Prostate gland (tissue), 2 donors: ENCODE results near the gene DUSP2. TPM values are rescaled to one million over a fixed set of nuclear protein-coding genes. Genes with fewer than 3 reads are reported as not detected.
"Not testable (repeated sequence)": the region's sequence is repeated elsewhere in the genome, so short reads cannot be mapped to it uniquely, and the experiment has no call there.

Source experiments
- DNase-seq: peaks from one replicate; pipeline ENCODE4 v3.0.0-alpha.2; 2019; ENCODE audit warnings: low spot score
- H3K27ac ChIP-seq, 2 donors: fragments of 200-600 bp; sonication (generic); 2 replicates each; pipeline ENCODE4 v1.5.1; 2017 to 2019
- H3K27me3 ChIP-seq: fragments of 200-600 bp; sonication (generic); replicated peaks from 2 replicates; pipeline ENCODE4 v1.5.1; 2019; ENCODE audit not compliant: insufficient read depth
- H3K36me3 ChIP-seq, 2 donors: fragments of 200-600 bp; sonication (generic); 1 replicate in 1 of 2; 2 replicates in 1 of 2; pipeline versions ENCODE4 v1.5.1 to v1.8.1; 2017 to 2019
- H3K4me1 ChIP-seq: fragments of 200-600 bp; sonication (generic); replicated peaks from 2 replicates; pipeline ENCODE4 v1.5.1; 2019
- H3K4me3 ChIP-seq, 2 donors: fragments of 200-600 bp; sonication (generic); 2 replicates each; pipeline ENCODE4 v1.5.1; 2017 to 2019
- H3K9me3 ChIP-seq: fragments of 200-600 bp; sonication (generic); 2 replicates; pipeline ENCODE4 v1.5.1; 2017
- POLR2A ChIP-seq: fragments of 450-650 bp; IDR thresholded peaks from one replicate; pipeline ENCODE4 v1.6.1; 2016; ENCODE audit warnings: antibody characterized with exemption, mild to moderate bottlenecking
- POLR2AphosphoS5 ChIP-seq: sonication (generic); formaldehyde crosslinking; IDR thresholded peaks from one replicate; pipeline ENCODE4 v1.6.1; 2017; ENCODE audit warnings: antibody characterized with exemption
- WGBS: methylation state at CpG from one replicate; pipeline ENCODE4 v1.1.5; 2018; 5-methylcytosine and 5-hydroxymethylcytosine counted together
- intact Hi-C: fragments of 100-400 bp; cut with DNase I; formaldehyde crosslinking; loops from one replicate; pipeline ENCODE4 v1.14.2; 2022
- total RNA-seq, 2 donors: library from RNA; depleted of rRNA; stranded (reverse); fragments of >200 nt; gene quantifications; one replicate each; pipeline ENCODE4 v1.1.0, GENCODE V29; 2016
- TF ChIP-seq, protein P1 (sequence below), 4 experiments: fragments of 200-600 bp in 2 of 4; fragments of 450-650 bp in 2 of 4; sonication (generic) in 2 of 4; IDR thresholded peaks; 1 replicate in 3 of 4; 2 replicates in 1 of 4; pipeline ENCODE4 v1.5.1; 2016 to 2019; ENCODE audit warnings: antibody characterized with exemption in 4 of 4, mild to moderate bottlenecking in 2 of 4, moderate library complexity in 2 of 4

Gene DUSP2
- total RNA-seq, 2 donors from 2014 or later: 5.2 to 45.7 TPM

DNA sequence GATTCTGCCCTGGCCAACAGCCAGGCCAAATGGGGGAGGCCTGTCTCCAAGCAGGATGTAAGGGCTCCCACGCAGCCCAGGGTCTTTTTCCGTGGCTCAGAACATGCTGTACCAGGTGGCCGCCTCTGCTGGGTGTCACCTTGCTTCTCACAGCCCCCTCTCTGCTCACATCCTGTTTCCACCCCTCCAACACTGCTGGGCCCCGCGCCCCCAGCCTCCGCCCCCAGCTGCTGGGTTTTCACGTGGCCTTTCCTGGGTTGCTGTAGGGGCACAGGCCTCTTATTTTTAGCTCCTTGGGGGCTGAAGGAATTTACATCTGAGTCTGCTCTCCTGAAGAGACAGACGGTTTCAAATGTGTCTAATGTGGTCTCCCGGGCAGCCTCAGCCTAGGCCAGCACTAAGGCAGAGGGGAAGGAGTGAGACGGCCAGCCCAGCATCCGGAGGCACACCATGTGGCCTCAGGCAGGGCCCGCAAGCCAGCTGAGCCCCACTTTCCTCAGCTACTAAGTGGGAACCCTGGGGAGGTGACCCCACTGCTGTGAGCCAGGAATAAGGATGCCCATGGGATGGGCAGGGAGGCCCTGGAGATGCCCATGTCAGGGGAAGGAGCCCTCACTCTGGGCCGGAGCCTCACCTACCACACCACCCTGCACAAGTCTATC is 18.7 kb upstream of the DUSP2 start:
- TF ChIP-seq, protein P1, sequence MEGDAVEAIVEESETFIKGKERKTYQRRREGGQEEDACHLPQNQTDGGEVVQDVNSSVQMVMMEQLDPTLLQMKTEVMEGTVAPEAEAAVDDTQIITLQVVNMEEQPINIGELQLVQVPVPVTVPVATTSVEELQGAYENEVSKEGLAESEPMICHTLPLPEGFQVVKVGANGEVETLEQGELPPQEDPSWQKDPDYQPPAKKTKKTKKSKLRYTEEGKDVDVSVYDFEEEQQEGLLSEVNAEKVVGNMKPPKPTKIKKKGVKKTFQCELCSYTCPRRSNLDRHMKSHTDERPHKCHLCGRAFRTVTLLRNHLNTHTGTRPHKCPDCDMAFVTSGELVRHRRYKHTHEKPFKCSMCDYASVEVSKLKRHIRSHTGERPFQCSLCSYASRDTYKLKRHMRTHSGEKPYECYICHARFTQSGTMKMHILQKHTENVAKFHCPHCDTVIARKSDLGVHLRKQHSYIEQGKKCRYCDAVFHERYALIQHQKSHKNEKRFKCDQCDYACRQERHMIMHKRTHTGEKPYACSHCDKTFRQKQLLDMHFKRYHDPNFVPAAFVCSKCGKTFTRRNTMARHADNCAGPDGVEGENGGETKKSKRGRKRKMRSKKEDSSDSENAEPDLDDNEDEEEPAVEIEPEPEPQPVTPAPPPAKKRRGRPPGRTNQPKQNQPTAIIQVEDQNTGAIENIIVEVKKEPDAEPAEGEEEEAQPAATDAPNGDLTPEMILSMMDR (IDR thresholded peaks at IDR 0.05): no peak
- TF ChIP-seq POLR2AphosphoS5 (no peak), POLR2A (no peak)
- intact Hi-C loops: no loop called here
- 70% methylated on average over 13 of the region's 13 CpGs for WGBS
- Histone ChIP-seq H3K4me3 (no peak overlapping the region), H3K27ac (no peak overlapping the region), H3K36me3 (no peaks in the 10 kb centered on the region), H3K27me3 (no peaks in the 10 kb centered on the region), H3K9me3 (no peaks in the 10 kb centered on the region), H3K4me1 (no peaks in the 10 kb centered on the region)
- no peak for DNase-seq

DNA sequence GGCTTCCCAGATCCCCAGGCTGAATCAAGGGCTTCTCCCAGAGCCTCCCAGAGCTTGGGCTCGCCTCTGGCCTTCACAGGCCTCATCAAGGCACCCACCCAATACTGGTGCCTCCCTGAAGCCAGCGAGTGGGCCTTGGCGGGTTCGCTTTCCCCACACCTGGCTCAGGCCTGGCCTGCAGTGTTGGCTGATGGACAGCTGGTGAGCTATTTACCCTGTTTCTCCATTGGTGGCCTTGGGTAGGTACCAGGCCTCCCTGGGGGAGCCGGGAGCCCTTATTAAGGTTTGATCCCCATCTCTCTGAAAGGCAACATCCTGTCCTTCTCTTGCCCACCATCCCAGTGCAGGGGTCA is 18.2 kb upstream of the DUSP2 start:
- 94% methylated on average over 5 of the region's 5 CpGs for WGBS
- intact Hi-C loops: no loop called here
- Histone ChIP-seq H3K27me3 (no peaks in the 10 kb centered on the region), H3K36me3 (no peaks in the 10 kb centered on the region), H3K27ac (no peak overlapping the region), H3K4me1 (no peaks in the 10 kb centered on the region), H3K9me3 (no peaks in the 10 kb centered on the region), H3K4me3 (no peak overlapping the region)
- no peak for DNase-seq
- TF ChIP-seq, protein P1 (IDR thresholded peaks at IDR 0.05): no peak
- TF ChIP-seq POLR2A (no peak), POLR2AphosphoS5 (no peak)

DNA sequence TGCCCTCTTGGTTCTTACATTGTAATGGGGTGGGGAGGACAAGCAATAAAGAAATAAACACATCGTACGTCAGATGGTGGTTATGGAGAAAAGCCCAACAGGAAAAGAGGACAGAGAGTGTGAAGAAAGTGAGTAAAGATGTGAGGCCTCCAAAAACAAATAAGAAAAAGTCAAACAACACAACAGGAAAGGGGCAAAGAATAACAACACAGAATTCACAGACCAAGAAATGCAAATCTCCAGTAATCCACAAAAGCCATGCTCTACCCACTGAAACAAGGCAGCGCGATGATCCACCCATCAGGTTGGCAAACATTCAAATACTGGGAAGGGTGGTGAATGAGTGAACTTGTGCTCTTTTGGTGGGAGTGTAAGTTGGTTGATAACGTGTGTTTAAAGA is 16.7 kb upstream of the DUSP2 start:
- no peak for DNase-seq
- Histone ChIP-seq H3K4me1 (no peaks in the 10 kb centered on the region), H3K27ac (no peak overlapping the region), H3K9me3 (no peaks in the 10 kb centered on the region), H3K4me3 (no peak overlapping the region), H3K36me3 (no peaks in the 10 kb centered on the region), H3K27me3 (no peaks in the 10 kb centered on the region)
- intact Hi-C loops: no loop called here
- no peak for TF ChIP-seq POLR2A
- WGBS: 42% methylated on average over 5 of the region's 5 CpGs

DNA sequence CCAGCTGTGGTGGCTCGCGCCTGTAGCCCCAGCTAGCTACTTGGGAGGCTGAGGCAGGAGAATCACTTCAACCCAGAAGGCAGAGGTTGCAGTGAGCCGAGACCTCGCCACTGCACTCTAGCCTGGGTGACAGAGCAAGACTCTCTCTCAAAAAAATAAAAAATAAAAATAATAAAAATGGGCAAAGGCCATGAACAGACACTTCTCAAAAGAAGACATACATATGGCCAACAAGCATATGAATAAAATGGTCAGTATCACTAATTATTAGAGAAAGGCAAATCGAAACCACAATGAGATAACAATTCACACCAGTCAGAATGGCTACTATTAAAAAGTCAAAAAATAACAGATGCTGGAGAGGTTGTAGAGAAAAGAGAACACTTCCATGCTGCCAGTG is 15.1 kb upstream of the DUSP2 start:
- H3K27me3 ChIP-seq, H3K9me3 ChIP-seq, H3K27ac ChIP-seq, DNase-seq, H3K4me3 ChIP-seq, H3K36me3 ChIP-seq, H3K4me1 ChIP-seq, intact Hi-C loops: not testable (repeated sequence)
- WGBS: 96% methylated on average over 5 of the region's 5 CpGs

DNA sequence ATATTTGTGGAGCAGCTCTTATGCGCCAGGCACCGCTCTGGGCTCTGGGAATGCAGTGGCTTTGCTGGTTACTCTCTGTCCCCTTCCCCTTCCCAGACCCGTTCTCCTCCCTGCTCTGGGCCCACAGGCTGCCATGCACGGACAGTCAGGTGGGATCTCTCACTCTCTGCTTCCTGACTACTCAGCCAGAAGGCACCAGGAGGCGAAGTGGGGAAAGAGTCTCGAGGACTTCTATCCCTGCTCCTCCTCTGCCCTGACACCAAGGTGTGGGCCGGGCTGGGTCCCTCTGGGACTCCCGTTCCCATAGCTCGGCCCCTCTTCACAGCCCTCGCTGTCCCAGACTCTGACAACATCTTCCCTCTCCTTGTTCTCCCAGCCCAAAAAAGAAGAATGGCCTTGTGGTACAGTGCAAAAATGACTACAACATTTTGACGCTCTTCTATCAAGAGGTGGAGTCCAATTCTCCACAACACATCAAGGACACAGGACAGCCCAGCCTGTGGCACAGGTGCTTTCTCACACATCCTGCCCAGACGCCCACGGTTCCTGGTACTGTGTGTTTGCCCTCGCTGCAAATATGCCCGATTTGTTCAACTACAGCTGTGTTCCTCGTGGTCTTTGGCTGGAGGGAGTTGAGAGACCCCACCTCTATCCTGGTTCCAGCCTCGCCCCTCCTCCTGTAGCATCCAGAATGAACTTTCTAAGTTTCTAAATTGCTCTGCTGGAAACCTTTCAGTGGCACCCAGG is 14.0 kb upstream of the DUSP2 start:
- no peak for DNase-seq
- intact Hi-C loops: no loop called here

More for the DNA sequence above, 14.0 kb upstream of the DUSP2 start:
- TF ChIP-seq POLR2A: no peak
- TF ChIP-seq POLR2AphosphoS5: no peak
- TF ChIP-seq, protein P1 (IDR thresholded peaks at IDR 0.05): no peak
- 73% methylated on average over 17 of the region's 17 CpGs for WGBS
- no peaks in the 10 kb centered on the region for H3K27me3 ChIP-seq
- H3K4me1 ChIP-seq: no peaks in the 10 kb centered on the region
- no peak overlapping the region for H3K27ac ChIP-seq
- no peak overlapping the region for H3K4me3 ChIP-seq
- no peaks in the 10 kb centered on the region for H3K36me3 ChIP-seq
- no peaks in the 10 kb centered on the region for H3K9me3 ChIP-seq
